Mammary epithelial cell (primary cell): ENCODE data around the gene JUNB.
"Not testable (repeated sequence)": the region's sequence is repeated elsewhere in the genome, so short reads cannot be mapped to it uniquely, and the experiment has no call there.

Source experiments
- CTCF ChIP-seq, 2 donors: IDR thresholded peaks in 1 of 2; conservative IDR thresholded peaks in 1 of 2; 2 replicates each; pipeline ENCODE4 v1.5.1; 2011 to 2012; ENCODE audit warnings: inconsistent platforms in 2 of 2, low read length in 2 of 2, mild to moderate bottlenecking in 2 of 2, control low read depth in 1 of 2, low read depth in 1 of 2; ENCODE audit not compliant: insufficient read depth in 1 of 2; ENCODE audit errors: extremely low read depth in 1 of 2
- EZH2 ChIP-seq: IDR thresholded peaks from 2 replicates; pipeline ENCODE4 v1.6.1; 2012; ENCODE audit warnings: low read length, inconsistent platforms, borderline replicate concordance

DNA sequence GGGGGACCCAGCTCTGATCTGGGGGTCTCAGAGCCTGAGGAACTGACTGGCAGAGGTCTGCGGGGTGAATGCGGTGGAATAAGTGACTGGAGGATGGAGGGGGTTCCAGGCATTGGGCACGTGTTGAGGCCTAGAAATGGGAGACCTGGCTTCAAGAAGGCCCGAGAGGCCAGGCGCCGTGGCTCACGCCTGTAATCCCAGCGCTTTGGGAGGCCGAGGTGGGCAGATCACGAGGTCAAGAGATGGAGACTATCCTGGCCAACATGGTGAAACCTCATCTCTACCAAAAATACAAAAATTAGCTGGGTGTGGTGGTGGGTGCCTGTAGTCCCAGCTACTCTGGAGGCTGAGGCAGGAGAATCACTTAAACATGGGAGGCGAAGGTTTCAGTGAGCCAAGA, 26.5 kb downstream of the JUNB start:
- TF ChIP-seq CTCF (conservative IDR thresholded peaks at IDR 0.05 in 1 of 2, IDR thresholded peaks at IDR 0.05 in 1 of 2; ENCODE audit: extremely low read depth in 1 of 2, insufficient read depth in 1 of 2, low read depth in 1 of 2, low read length in 2 of 2); EZH2: not testable (repeated sequence)
